Fibroblast of villous mesenchyme (primary cell): ENCODE results near the gene GLIPR2. TPM values are rescaled to one million over a fixed set of nuclear protein-coding genes. Genes with fewer than 3 reads are reported as not detected.

Source experiments
- DNase-seq: peaks from one replicate; pipeline ENCODE4 v3.0.0-alpha.2; 2010; ENCODE audit warnings: low read depth
- H3K4me3 ChIP-seq: 2 replicates; pipeline ENCODE4 v1.5.1; 2011; ENCODE audit warnings: low read depth, mild to moderate bottlenecking, low read length
- total RNA-seq: library from RNA; depleted of rRNA; stranded (reverse); fragments of >200 nt; gene quantifications from 2 replicates; pipeline ENCODE4 v1.2.3, GENCODE V29; 2012
- TF ChIP-seq, protein P1 (sequence below): IDR thresholded peaks from 2 replicates; pipeline ENCODE4 v1.5.1; 2012; ENCODE audit warnings: low read depth, mild to moderate bottlenecking, low read length; ENCODE audit not compliant: insufficient read depth

Gene GLIPR2
- total RNA-seq, 1 donor: 29.4 TPM

GRCh38 chr9:36191686-36192085, 55.2 kb downstream of the GLIPR2 start:
- TF ChIP-seq, protein P1, sequence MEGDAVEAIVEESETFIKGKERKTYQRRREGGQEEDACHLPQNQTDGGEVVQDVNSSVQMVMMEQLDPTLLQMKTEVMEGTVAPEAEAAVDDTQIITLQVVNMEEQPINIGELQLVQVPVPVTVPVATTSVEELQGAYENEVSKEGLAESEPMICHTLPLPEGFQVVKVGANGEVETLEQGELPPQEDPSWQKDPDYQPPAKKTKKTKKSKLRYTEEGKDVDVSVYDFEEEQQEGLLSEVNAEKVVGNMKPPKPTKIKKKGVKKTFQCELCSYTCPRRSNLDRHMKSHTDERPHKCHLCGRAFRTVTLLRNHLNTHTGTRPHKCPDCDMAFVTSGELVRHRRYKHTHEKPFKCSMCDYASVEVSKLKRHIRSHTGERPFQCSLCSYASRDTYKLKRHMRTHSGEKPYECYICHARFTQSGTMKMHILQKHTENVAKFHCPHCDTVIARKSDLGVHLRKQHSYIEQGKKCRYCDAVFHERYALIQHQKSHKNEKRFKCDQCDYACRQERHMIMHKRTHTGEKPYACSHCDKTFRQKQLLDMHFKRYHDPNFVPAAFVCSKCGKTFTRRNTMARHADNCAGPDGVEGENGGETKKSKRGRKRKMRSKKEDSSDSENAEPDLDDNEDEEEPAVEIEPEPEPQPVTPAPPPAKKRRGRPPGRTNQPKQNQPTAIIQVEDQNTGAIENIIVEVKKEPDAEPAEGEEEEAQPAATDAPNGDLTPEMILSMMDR: no peak
- H3K4me3 ChIP-seq: peak overlapping the region; percentile 93
- DNase-seq: no peak

GRCh38 chr9:36192196-36192595, 55.7 kb downstream of the GLIPR2 start:
- TF ChIP-seq, protein P1: no peak
- DNase-seq: no peak
- peak overlapping the region; percentile 93 for H3K4me3 ChIP-seq

GRCh38 chr9:36193023-36193422, 56.5 kb downstream of the GLIPR2 start:
- TF ChIP-seq, protein P1: no peak
- peak overlapping the region; percentile 93 for H3K4me3 ChIP-seq
- DNase-seq: no peak

GRCh38 chr9:36194326-36195000, 57.9 kb downstream of the GLIPR2 start:
- TF ChIP-seq, protein P1: no peak
- peak overlapping the region; percentile 26 for H3K4me3 ChIP-seq
- DNase-seq: peak; percentile 46

GRCh38 chr9:36204906-36205547, 68.5 kb downstream of the GLIPR2 start:
- H3K4me3 ChIP-seq: no peak overlapping the region
- no peak for DNase-seq
- TF ChIP-seq, protein P1: peak; percentile 37

DNA sequence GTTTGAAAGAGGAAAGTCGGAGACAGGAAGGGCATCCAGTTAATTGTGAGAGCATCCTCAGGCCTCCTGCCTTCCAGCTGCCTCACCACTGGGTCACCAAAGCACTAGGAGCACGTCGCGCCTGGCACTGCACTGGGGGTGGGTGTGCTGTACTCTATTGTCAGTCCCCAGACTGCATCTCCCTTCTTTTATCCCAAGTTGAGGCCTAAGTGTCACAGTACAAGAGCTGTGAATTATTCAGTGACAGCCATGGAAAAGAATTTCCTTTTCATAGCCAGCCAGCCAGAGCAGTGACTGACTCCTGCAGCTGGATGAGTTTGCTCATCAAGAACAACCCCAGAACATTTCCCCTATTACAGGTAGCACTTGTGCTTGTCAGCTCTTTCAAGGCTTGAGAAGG, 70.5 kb downstream of the GLIPR2 start:
- TF ChIP-seq, protein P1: no peak
- no peak for DNase-seq
- H3K4me3 ChIP-seq: no peak overlapping the region
